ENCODE data around the gene FAM171A2.

- TF ChIP-seq CTCF (IDR thresholded peaks at IDR 0.05), result no peak
- no peak for TF ChIP-seq SIN3A (IDR thresholded peaks at IDR 0.05; ENCODE audit: borderline replicate concordance, insufficient read depth, low read depth, low read length)
- TF ChIP-seq POLR2AphosphoS5 (IDR thresholded peaks at IDR 0.05; ENCODE audit: low read depth, low read length), result no peak
- no peak for TF ChIP-seq TCF7L2 (IDR thresholded peaks at IDR 0.05; ENCODE audit: low read depth, low read length)
Measured at GRCh38 chr17:44321246-44322120, 42.2 kb downstream of the FAM171A2 start.
